ENCODE measurements around the gene FPR3. TPM values are rescaled to one million over a fixed set of nuclear protein-coding genes. Genes with fewer than 3 reads are reported as not detected.

FPR3 gene
- polyA plus RNA-seq, 1 donor from 2014 or later: not detected

GRCh38 chr19:51808333-51808986, 13.5 kb downstream of the FPR3 start:
- no peak overlapping the region for H3K4me2 ChIP-seq (ENCODE audit: low read length)
- H3F3A ChIP-seq (ENCODE audit: insufficient read depth, low read length, poor library complexity, severe bottlenecking): no peaks in the 10 kb centered on the region
- TF ChIP-seq EP300 (conservative IDR thresholded peaks at IDR 0.05; ENCODE audit: poor library complexity, severe bottlenecking) (no peak), CTCF (IDR thresholded peaks at IDR 0.05; ENCODE audit: poor library complexity, severe bottlenecking) (no peak)
- H2AFZ ChIP-seq (ENCODE audit: low read depth, low read length): no peak overlapping the region
- no peak overlapping the region for H3K27ac ChIP-seq (ENCODE audit: low read length)
- H3K79me2 ChIP-seq (replicated peaks; ENCODE audit: insufficient read depth, low read length): no peaks in the 10 kb centered on the region
- H3K4me3 ChIP-seq (ENCODE audit: low read length): no peak overlapping the region
- no peak overlapping the region for H3K9ac ChIP-seq (ENCODE audit: low read length)
- H3K9me3 ChIP-seq (ENCODE audit: low read length): no peaks in the 10 kb centered on the region
- H4K20me1 ChIP-seq (ENCODE audit: insufficient read depth): no peaks in the 10 kb centered on the region
- no peaks in the 10 kb centered on the region for H3K9me2 ChIP-seq (ENCODE audit: insufficient read depth, low read length)
- no peaks in the 10 kb centered on the region for H3K27me3 ChIP-seq (ENCODE audit: insufficient read depth, low read depth, low read length)
- H3K36me3 ChIP-seq (ENCODE audit: insufficient read depth, low read length): no peaks in the 10 kb centered on the region

- Histone ChIP-seq H3K9me3 (ENCODE audit: low read length) (no peaks in the 10 kb centered on the region), H3K79me2 (replicated peaks; ENCODE audit: insufficient read depth, low read length) (no peaks in the 10 kb centered on the region), H4K20me1 (ENCODE audit: insufficient read depth) (no peaks in the 10 kb centered on the region), H2AFZ (ENCODE audit: low read depth, low read length) (no peak overlapping the region), H3K36me3 (ENCODE audit: insufficient read depth, low read length) (no peaks in the 10 kb centered on the region), H3F3A (ENCODE audit: insufficient read depth, low read length, poor library complexity, severe bottlenecking) (no peaks in the 10 kb centered on the region), H3K4me2 (ENCODE audit: low read length) (no peak overlapping the region), H3K27ac (ENCODE audit: low read length) (no peak overlapping the region), H3K9ac (ENCODE audit: low read length) (no peak overlapping the region), H3K9me2 (ENCODE audit: insufficient read depth, low read length) (no peaks in the 10 kb centered on the region), H3K27me3 (ENCODE audit: insufficient read depth, low read depth, low read length) (no peaks in the 10 kb centered on the region), H3K4me3 (ENCODE audit: low read length) (no peak overlapping the region)
- TF ChIP-seq, protein P1, sequence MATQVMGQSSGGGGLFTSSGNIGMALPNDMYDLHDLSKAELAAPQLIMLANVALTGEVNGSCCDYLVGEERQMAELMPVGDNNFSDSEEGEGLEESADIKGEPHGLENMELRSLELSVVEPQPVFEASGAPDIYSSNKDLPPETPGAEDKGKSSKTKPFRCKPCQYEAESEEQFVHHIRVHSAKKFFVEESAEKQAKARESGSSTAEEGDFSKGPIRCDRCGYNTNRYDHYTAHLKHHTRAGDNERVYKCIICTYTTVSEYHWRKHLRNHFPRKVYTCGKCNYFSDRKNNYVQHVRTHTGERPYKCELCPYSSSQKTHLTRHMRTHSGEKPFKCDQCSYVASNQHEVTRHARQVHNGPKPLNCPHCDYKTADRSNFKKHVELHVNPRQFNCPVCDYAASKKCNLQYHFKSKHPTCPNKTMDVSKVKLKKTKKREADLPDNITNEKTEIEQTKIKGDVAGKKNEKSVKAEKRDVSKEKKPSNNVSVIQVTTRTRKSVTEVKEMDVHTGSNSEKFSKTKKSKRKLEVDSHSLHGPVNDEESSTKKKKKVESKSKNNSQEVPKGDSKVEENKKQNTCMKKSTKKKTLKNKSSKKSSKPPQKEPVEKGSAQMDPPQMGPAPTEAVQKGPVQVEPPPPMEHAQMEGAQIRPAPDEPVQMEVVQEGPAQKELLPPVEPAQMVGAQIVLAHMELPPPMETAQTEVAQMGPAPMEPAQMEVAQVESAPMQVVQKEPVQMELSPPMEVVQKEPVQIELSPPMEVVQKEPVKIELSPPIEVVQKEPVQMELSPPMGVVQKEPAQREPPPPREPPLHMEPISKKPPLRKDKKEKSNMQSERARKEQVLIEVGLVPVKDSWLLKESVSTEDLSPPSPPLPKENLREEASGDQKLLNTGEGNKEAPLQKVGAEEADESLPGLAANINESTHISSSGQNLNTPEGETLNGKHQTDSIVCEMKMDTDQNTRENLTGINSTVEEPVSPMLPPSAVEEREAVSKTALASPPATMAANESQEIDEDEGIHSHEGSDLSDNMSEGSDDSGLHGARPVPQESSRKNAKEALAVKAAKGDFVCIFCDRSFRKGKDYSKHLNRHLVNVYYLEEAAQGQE (IDR thresholded peaks at IDR 0.05; ENCODE audit: borderline replicate concordance): no peak
- TF ChIP-seq SMC3 (conservative IDR thresholded peaks at IDR 0.05; ENCODE audit: poor library complexity): no peak
- no peak for TF ChIP-seq TAF1 (IDR thresholded peaks at IDR 0.05; ENCODE audit: low read depth)
Observed at GRCh38 chr19:51809787-51810186, 14.8 kb downstream of the FPR3 start.

GRCh38 chr19:51810223-51810622, 15.3 kb downstream of the FPR3 start:
- Histone ChIP-seq H3K36me3 (ENCODE audit: insufficient read depth, low read length) (no peaks in the 10 kb centered on the region), H3F3A (ENCODE audit: insufficient read depth, low read length, poor library complexity, severe bottlenecking) (no peaks in the 10 kb centered on the region), H3K9me3 (ENCODE audit: low read length) (no peaks in the 10 kb centered on the region), H4K20me1 (ENCODE audit: insufficient read depth) (no peaks in the 10 kb centered on the region), H3K4me3 (ENCODE audit: low read length) (no peak overlapping the region), H2AFZ (ENCODE audit: low read depth, low read length) (no peak overlapping the region), H3K79me2 (replicated peaks; ENCODE audit: insufficient read depth, low read length) (no peaks in the 10 kb centered on the region), H3K4me2 (ENCODE audit: low read length) (no peak overlapping the region), H3K27me3 (ENCODE audit: insufficient read depth, low read depth, low read length) (no peaks in the 10 kb centered on the region), H3K27ac (ENCODE audit: low read length) (no peak overlapping the region), H3K9me2 (ENCODE audit: insufficient read depth, low read length) (no peaks in the 10 kb centered on the region), H3K9ac (ENCODE audit: low read length) (no peak overlapping the region)
- TF ChIP-seq SMC3 (conservative IDR thresholded peaks at IDR 0.05; ENCODE audit: poor library complexity) (no peak), POLR2AphosphoS5 (IDR thresholded peaks at IDR 0.05) (no peak), MXI1 (conservative IDR thresholded peaks at IDR 0.05; ENCODE audit: poor library complexity, severe bottlenecking) (no peak)

Data from neural cell (in vitro differentiated cells).